Measurements from ENCODE around the gene MFNG. TPM values are rescaled to one million over a fixed set of nuclear protein-coding genes. Genes with fewer than 3 reads are reported as not detected.

MFNG gene
- total and polyA plus RNA-seq, 2 experiments from 2014 or later: 2.6 to 6.4 TPM

DNA sequence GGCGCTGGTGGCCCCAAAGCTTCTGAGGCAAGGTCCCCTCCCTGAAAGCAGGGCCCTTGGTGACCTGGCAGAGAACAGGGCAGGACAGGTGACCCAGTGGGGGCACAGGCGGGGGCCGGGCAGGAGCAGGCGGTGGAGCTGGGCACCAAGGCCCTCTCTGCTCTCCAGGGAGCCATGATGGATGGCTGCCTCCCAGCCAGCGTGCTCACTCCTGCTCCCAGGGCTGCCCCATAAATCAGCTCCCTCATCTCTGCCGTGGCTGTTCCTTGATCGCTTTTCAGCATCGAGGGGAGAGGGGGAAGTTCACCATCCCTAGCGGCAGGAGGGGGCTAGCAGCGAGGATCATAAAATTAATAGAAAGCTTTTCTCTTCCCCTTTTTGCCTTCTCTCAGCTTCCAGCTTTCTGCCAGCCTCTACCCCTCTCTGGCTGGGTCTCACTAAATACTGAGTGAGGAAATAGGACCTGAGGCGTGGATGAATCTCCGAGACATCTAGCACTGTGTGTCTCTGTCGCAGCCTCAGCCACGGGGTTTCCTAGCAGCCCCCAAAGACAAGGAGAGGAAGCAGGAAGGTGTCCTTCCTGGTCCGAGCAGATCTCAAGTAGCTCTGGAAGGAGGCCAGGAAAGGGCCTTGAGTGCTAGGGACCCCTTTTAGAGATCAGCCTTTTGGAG, 36.7 kb downstream of the MFNG start:
- no peak overlapping the region for H3K27ac ChIP-seq
- no peaks in the 10 kb centered on the region for H3K4me1 ChIP-seq (ENCODE audit: low read depth)
- no peaks in the 10 kb centered on the region for H3K27me3 ChIP-seq
- no peak for TF ChIP-seq CTCF (IDR thresholded peaks at IDR 0.05; ENCODE audit: low read depth, low read length)
- no peak for DNase-seq (ENCODE audit: low read depth in 1 of 2, low spot score in 1 of 2)
- no peaks in the 10 kb centered on the region for H3K36me3 ChIP-seq
- no peaks in the 10 kb centered on the region for H3K9me3 ChIP-seq (ENCODE audit: low read depth)
- H3K4me3 ChIP-seq: no peak overlapping the region

- Histone ChIP-seq H3K36me3 (no peaks in the 10 kb centered on the region), H3K4me1 (ENCODE audit: low read depth) (no peaks in the 10 kb centered on the region), H3K9me3 (ENCODE audit: low read depth) (no peaks in the 10 kb centered on the region), H3K27me3 (no peaks in the 10 kb centered on the region), H3K4me3 (no peak overlapping the region), H3K27ac (no peak overlapping the region)
- no peak for DNase-seq (ENCODE audit: low read depth in 1 of 2, low spot score in 1 of 2)
- TF ChIP-seq CTCF (IDR thresholded peaks at IDR 0.05; ENCODE audit: low read depth, low read length): no peak
Observed at GRCh38 chr22:37448516-37449127, 37.6 kb downstream of the MFNG start.

DNA sequence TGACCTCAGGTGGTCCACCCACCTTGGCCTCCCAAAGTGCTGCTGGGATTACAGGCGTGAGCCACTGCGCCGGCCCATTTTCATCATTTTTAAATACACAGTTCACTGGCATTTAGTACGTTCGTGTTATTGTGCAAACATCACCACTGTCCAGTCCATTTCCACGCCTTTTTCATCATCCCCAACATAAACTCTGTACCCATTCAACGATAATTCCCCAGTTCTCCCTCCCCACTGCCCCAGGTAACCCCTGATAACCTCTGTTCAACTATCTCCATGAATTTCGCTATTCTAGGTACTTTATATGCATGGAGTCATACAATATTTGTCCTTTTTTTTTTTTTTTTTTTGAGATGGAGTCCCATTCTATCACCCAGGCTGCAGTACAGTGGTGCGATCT, 40.7 kb downstream of the MFNG start:
- Histone ChIP-seq H3K27ac (no peak overlapping the region), H3K4me1 (ENCODE audit: low read depth) (no peaks in the 10 kb centered on the region), H3K4me3 (no peak overlapping the region), H3K9me3 (ENCODE audit: low read depth) (no peaks in the 10 kb centered on the region), H3K27me3 (no peaks in the 10 kb centered on the region), H3K36me3 (no peaks in the 10 kb centered on the region)
- TF ChIP-seq CTCF (IDR thresholded peaks at IDR 0.05; ENCODE audit: low read depth, low read length): no peak
- DNase-seq (ENCODE audit: low read depth in 1 of 2, low spot score in 1 of 2): no peak

DNA sequence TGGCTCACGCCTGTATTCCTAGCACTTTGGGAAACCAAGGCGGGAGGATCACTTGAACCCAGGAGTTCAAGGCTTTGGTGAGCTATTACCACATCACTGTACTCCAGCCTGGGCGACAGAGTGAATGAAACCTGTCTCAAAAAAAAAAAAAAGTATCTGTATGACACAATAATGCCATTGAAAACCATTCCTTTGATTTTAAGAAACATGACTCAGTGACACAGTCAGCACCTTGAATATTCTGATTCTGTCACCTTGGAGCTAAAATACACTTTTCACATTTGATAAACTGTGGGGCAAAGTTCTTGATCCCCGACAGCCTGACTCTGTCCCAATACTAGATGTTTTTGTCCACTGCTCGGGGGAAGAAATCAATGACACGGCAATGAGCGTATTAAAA, 42.2 kb downstream of the MFNG start:
- Histone ChIP-seq H3K4me3 (no peak overlapping the region), H3K9me3 (ENCODE audit: low read depth) (no peaks in the 10 kb centered on the region), H3K36me3 (no peaks in the 10 kb centered on the region), H3K27ac (no peak overlapping the region), H3K27me3 (no peaks in the 10 kb centered on the region), H3K4me1 (ENCODE audit: low read depth) (no peaks in the 10 kb centered on the region)
- TF ChIP-seq CTCF (IDR thresholded peaks at IDR 0.05; ENCODE audit: low read depth, low read length): no peak
- no peak for DNase-seq (ENCODE audit: low read depth in 1 of 2, low spot score in 1 of 2)

GRCh38 chr22:37443086-37443485, 43.1 kb downstream of the MFNG start:
- Histone ChIP-seq H3K27ac (no peak overlapping the region), H3K9me3 (ENCODE audit: low read depth) (no peaks in the 10 kb centered on the region), H3K36me3 (no peaks in the 10 kb centered on the region), H3K27me3 (no peaks in the 10 kb centered on the region), H3K4me3 (no peak overlapping the region), H3K4me1 (ENCODE audit: low read depth) (no peaks in the 10 kb centered on the region)
- no peak for DNase-seq (ENCODE audit: low read depth in 1 of 2, low spot score in 1 of 2)
- no peak for TF ChIP-seq CTCF (IDR thresholded peaks at IDR 0.05; ENCODE audit: low read depth, low read length)

Data from cardiac muscle cell (in vitro differentiated cells and primary cell).